NT2/D1 (cell line): ENCODE results near the gene AQP11.

ENCODE experiments used
- SUZ12 ChIP-seq: IDR thresholded peaks from 2 replicates; pipeline ENCODE4 v1.6.1; 2011; ENCODE audit not compliant: insufficient read length, insufficient read depth; ENCODE audit errors: extremely low read depth
- YY1 ChIP-seq: IDR thresholded peaks from 2 replicates; pipeline ENCODE4 v1.6.1; 2011; ENCODE audit not compliant: insufficient read length, insufficient read depth
- ZNF274 ChIP-seq: IDR thresholded peaks from 2 replicates; pipeline ENCODE4 v1.6.1; 2011; ENCODE audit warnings: mild to moderate bottlenecking, low read depth, low read length

GRCh38 chr11:77609234-77609633, 19.5 kb downstream of the AQP11 start:
- TF ChIP-seq ZNF274 (no peak), YY1 (no peak), SUZ12 (no peak)
